ENCODE data around the gene RHOF.

GRCh38 chr12:121795034-121795968 lies 1.8 kb upstream of the RHOF start:
- TF ChIP-seq TAF1 (IDR thresholded peaks at IDR 0.05; ENCODE audit: borderline replicate concordance, low read depth, low read length) (no peak), POLR2A (IDR thresholded peaks at IDR 0.05; ENCODE audit: low read depth, low read length) (peak; percentile 7; the same call in 1 of the 2 replicates)

All from GM12892 (cell line).